Keratinocyte (primary cell): ENCODE results near the gene TMEM61. TPM values are rescaled to one million over a fixed set of nuclear protein-coding genes. Genes with fewer than 3 reads are reported as not detected.

ENCODE experiments used
- DNase-seq: peaks from one replicate; pipeline ENCODE4 v3.0.0-alpha.2; 2011; ENCODE audit warnings: low read depth, missing footprints, low spot score
- FAIRE-seq: peaks from 2 replicates; lab custom pipeline; 2011; peaks lifted over from hg19 to GRCh38; lab: Jason Lieb, UNC
- H2AFZ ChIP-seq: 2 replicates; pipeline ENCODE4 v1.6.0; 2012; ENCODE audit warnings: low read length, control low read depth, inconsistent platforms; ENCODE audit not compliant: control insufficient read depth
- H3K27ac ChIP-seq: 2 replicates; pipeline ENCODE4 v1.5.1; 2011; ENCODE audit warnings: low read length; ENCODE audit not compliant: control insufficient read depth, insufficient read depth
- H3K27me3 ChIP-seq: 3 replicates; pipeline ENCODE4 v1.6.0; 2011; ENCODE audit warnings: low read length; ENCODE audit not compliant: control insufficient read depth, insufficient read depth; ENCODE audit errors: extremely low read depth
- H3K36me3 ChIP-seq, 2 experiments: 2 replicates in 1 of 2; 3 replicates in 1 of 2; pipeline ENCODE4 v1.5.1; 2011; ENCODE audit warnings: low read length in 2 of 2, mild to moderate bottlenecking in 1 of 2; ENCODE audit not compliant: control insufficient read depth in 2 of 2, insufficient read depth in 2 of 2; ENCODE audit errors: extremely low read depth in 1 of 2
- H3K4me1 ChIP-seq: 3 replicates; pipeline ENCODE4 v1.5.1; 2011; ENCODE audit warnings: low read length; ENCODE audit not compliant: control insufficient read depth, insufficient read depth; ENCODE audit errors: extremely low read depth
- H3K4me2 ChIP-seq: 3 replicates; pipeline ENCODE4 v1.6.0; 2011; ENCODE audit warnings: low read depth, low read length; ENCODE audit not compliant: control insufficient read depth, insufficient read depth; ENCODE audit errors: extremely low read depth
- H3K4me3 ChIP-seq, 3 experiments: fragments of 200-600 bp in 1 of 3; sonication (generic) in 1 of 3; 2 replicates in 2 of 3; 3 replicates in 1 of 3; pipeline ENCODE4 v1.5.1; 2011 to 2016; ENCODE audit warnings: low read length in 3 of 3, mild to moderate bottlenecking in 3 of 3, control low read depth in 2 of 3, inconsistent platforms in 1 of 3, low read depth in 1 of 3, mixed read lengths in 1 of 3, mixed run types in 1 of 3, moderate library complexity in 1 of 3; ENCODE audit not compliant: control insufficient read depth in 2 of 3, insufficient read depth in 2 of 3; ENCODE audit errors: extremely low read depth in 1 of 3
- H3K79me2 ChIP-seq: 2 replicates; pipeline ENCODE4 v1.6.0; 2012; ENCODE audit warnings: low read length; ENCODE audit not compliant: control insufficient read depth, insufficient read depth
- H3K9ac ChIP-seq: 3 replicates; pipeline ENCODE4 v1.6.0; 2011; ENCODE audit warnings: low read length; ENCODE audit not compliant: control insufficient read depth, insufficient read depth; ENCODE audit errors: extremely low read depth
- H3K9me1 ChIP-seq: 3 replicates; pipeline ENCODE4 v1.6.0; 2011; ENCODE audit warnings: low read length; ENCODE audit not compliant: control insufficient read depth, insufficient read depth; ENCODE audit errors: extremely low read depth
- H3K9me3 ChIP-seq: 2 replicates; pipeline ENCODE4 v1.5.1; 2012; ENCODE audit warnings: low read depth, low read length; ENCODE audit not compliant: control insufficient read depth
- H4K20me1 ChIP-seq: 3 replicates; pipeline ENCODE4 v1.6.0; 2011; ENCODE audit warnings: low read length; ENCODE audit not compliant: control insufficient read depth, insufficient read depth; ENCODE audit errors: extremely low read depth
- EZH2 ChIP-seq: IDR thresholded peaks from one replicate; pipeline ENCODE4 v1.6.1; 2012; ENCODE audit warnings: inconsistent platforms, mild to moderate bottlenecking, low read length, moderate library complexity
- dilution Hi-C: fragments of 300-500 bp; cut with MboI; formaldehyde crosslinking; loops from one replicate; pipeline ENCODE4 v1.7.0; 2020; ENCODE audit warnings: low sequenced_read_pairs; ENCODE audit not compliant: extremely low pct_ligation_motif_present
- polyA plus RNA-seq, 5 experiments: library from polyadenylated mRNA; depleted of rRNA in 3 of 5; stranded (reverse) in 3 of 5; stranded (forward) in 1 of 5; unstranded in 1 of 5; fragments of >200 nt; gene quantifications; 1 replicate in 1 of 5; 2 replicates in 3 of 5; 3 replicates in 1 of 5; pipeline versions ENCODE4 v1.2.1 to v1.2.3, GENCODE V29; 2011 to 2012; ENCODE audit warnings: missing spikeins in 2 of 5, low read depth in 1 of 5, low replicate concordance in 1 of 5
- TF ChIP-seq, protein P1 (sequence below), 3 experiments: IDR thresholded peaks in 1 of 3; conservative IDR thresholded peaks in 1 of 3; optimal IDR thresholded peaks in 1 of 3; 2 replicates in 2 of 3; 3 replicates in 1 of 3; pipeline versions ENCODE3 to v1.5.1; 2011; ENCODE audit warnings: low read length in 3 of 3, mild to moderate bottlenecking in 3 of 3, moderate library complexity in 2 of 3, control low read depth in 1 of 3, inconsistent platforms in 1 of 3; ENCODE audit not compliant: insufficient read depth in 2 of 3; ENCODE audit errors: extremely low read depth in 1 of 3

Gene TMEM61
- polyA plus RNA-seq, 1 donor (not counting 4 experiments of a cell fraction or from before 2014, with no cell fraction given): 1.0 TPM

DNA sequence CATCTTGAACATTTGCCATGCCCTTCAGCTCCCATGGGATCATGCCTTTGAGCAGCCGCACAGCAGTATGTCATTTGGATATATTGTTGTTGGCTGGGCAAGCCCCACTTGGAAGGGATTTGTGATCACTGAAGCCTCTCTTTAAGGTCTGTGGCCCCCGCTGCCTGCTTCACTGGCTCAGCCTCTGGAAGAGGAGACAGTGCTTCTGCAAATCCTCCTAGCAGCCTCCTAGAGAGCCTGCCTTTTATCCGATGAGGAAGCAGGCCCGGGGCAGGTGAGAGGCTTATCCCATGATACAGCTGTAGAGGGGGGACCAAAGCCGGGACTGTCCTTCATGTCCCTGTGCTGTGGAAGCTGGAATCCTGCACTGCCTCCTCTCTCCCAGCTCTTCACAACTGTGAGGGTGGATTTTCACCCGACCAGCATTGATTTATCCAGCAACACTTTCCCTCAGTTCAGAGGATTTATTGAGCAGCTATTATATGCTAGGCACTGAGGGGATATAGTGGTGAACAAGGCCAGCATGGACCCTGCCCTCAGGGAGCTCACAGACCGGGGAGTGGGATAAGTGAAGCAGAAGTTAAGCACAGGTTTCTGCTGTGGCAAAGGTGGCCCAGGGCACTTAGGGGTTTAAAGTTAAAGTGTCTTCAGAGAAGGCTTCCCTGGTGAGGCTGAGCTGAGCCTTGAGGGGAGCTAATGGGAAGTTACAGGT, 3.9 kb downstream of the TMEM61 start:
- dilution Hi-C loops: no loop called here
- no peak overlapping the region for H3K4me2 ChIP-seq

DNA sequence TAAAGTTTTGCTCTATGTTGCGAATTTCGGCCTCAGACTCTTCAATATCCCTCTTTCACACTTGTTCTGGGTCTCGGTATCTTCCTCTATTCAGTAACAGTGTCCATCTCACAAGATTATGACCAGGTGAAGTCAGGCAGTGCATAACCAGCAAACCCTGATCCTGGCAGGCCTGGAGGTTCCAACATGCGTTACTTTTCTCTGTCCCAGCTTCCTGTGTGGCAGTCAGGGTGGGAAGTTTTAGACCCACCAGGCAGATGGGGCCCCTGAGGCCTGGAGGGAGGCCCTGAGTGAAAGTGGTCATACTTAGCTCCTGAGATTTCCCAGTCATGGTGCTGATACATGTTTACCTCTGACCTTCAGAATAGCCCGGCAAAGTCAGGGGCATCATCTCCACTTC, 5.1 kb downstream of the TMEM61 start:
- Histone ChIP-seq H3K79me2 (no peaks in the 10 kb centered on the region), H3K9ac (no peak overlapping the region), H3K9me3 (no peaks in the 10 kb centered on the region), H3K4me1 (no peaks in the 10 kb centered on the region), H3K4me2 (no peak overlapping the region), H3K27me3 (no peaks in the 10 kb centered on the region), H3K4me3 (no peak overlapping the region), H3K9me1 (no peaks in the 10 kb centered on the region), H2AFZ (no peak overlapping the region), H3K36me3 (no peaks in the 10 kb centered on the region), H4K20me1 (no peaks in the 10 kb centered on the region), H3K27ac (no peak overlapping the region)
- FAIRE-seq (no peak), DNase-seq (no peak)
- TF ChIP-seq EZH2: no peak
- TF ChIP-seq, protein P1, sequence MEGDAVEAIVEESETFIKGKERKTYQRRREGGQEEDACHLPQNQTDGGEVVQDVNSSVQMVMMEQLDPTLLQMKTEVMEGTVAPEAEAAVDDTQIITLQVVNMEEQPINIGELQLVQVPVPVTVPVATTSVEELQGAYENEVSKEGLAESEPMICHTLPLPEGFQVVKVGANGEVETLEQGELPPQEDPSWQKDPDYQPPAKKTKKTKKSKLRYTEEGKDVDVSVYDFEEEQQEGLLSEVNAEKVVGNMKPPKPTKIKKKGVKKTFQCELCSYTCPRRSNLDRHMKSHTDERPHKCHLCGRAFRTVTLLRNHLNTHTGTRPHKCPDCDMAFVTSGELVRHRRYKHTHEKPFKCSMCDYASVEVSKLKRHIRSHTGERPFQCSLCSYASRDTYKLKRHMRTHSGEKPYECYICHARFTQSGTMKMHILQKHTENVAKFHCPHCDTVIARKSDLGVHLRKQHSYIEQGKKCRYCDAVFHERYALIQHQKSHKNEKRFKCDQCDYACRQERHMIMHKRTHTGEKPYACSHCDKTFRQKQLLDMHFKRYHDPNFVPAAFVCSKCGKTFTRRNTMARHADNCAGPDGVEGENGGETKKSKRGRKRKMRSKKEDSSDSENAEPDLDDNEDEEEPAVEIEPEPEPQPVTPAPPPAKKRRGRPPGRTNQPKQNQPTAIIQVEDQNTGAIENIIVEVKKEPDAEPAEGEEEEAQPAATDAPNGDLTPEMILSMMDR (optimal IDR thresholded peaks at IDR 0.05 in 1 of 3, IDR thresholded peaks at IDR 0.05 in 1 of 3, conservative IDR thresholded peaks at IDR 0.05 in 1 of 3; ENCODE audit: extremely low read depth in 1 of 3, insufficient read depth in 2 of 3, low read length in 3 of 3): no peak
- dilution Hi-C loops: no loop called here

More for the DNA sequence above, 3.9 kb downstream of the TMEM61 start:
- Histone ChIP-seq H3K4me1 (peaks cover 7% of the 10 kb centered on the region), H4K20me1 (no peaks in the 10 kb centered on the region), H2AFZ (no peak overlapping the region), H3K79me2 (no peaks in the 10 kb centered on the region), H3K27me3 (peaks cover 6% of the 10 kb centered on the region), H3K36me3 (no peaks in the 10 kb centered on the region), H3K27ac (no peak overlapping the region), H3K9me1 (no peaks in the 10 kb centered on the region), H3K4me3 (no peak overlapping the region), H3K9me3 (no peaks in the 10 kb centered on the region), H3K9ac (no peak overlapping the region)
- TF ChIP-seq EZH2: no peak
- TF ChIP-seq, protein P1 (optimal IDR thresholded peaks at IDR 0.05 in 1 of 3, IDR thresholded peaks at IDR 0.05 in 1 of 3, conservative IDR thresholded peaks at IDR 0.05 in 1 of 3; ENCODE audit: extremely low read depth in 1 of 3, insufficient read depth in 2 of 3, low read length in 3 of 3): no peak
- DNase-seq: no peak
- no peak for FAIRE-seq
